Measurements from ENCODE around the gene UNK.
"Not testable (repeated sequence)": the region's sequence is repeated elsewhere in the genome, so short reads cannot be mapped to it uniquely, and the experiment has no call there.

Gene UNK

GRCh38 chr17:75773121-75773807 is 11.3 kb upstream of the UNK start:
- DNase-seq (ENCODE audit: low read depth in 2 of 2): no peak

- DNase-seq (ENCODE audit: low read depth in 2 of 2): no peak
Observed at GRCh38 chr17:75773808-75774470, 10.7 kb upstream of the UNK start.

DNA sequence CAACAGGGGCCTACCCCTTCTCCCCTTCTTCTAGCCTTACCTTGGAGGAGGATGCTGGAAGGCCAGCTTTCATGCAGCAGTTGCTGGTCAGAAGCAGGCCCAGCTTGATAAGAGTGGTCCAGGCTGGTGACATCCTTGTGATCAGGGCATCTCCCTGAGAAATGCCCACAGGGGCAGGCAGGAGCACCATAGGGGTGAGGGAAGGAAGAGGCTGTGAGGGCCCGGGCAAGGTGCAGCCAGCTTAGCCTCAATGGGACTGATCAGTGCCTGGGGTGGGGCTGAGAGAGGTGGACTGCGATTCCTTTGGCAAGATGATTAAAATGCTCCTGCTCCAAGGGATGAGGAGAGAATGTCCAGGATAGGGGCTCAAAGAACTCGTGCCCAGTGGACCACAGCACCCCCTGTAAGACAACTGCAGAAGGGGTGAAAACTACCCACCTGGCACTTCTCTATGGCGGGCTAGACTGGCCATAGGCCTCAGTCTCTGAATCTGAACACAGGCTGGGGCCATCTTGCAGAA is 10.1 kb upstream of the UNK start:
- DNase-seq (ENCODE audit: low read depth in 2 of 2): no peak

DNA sequence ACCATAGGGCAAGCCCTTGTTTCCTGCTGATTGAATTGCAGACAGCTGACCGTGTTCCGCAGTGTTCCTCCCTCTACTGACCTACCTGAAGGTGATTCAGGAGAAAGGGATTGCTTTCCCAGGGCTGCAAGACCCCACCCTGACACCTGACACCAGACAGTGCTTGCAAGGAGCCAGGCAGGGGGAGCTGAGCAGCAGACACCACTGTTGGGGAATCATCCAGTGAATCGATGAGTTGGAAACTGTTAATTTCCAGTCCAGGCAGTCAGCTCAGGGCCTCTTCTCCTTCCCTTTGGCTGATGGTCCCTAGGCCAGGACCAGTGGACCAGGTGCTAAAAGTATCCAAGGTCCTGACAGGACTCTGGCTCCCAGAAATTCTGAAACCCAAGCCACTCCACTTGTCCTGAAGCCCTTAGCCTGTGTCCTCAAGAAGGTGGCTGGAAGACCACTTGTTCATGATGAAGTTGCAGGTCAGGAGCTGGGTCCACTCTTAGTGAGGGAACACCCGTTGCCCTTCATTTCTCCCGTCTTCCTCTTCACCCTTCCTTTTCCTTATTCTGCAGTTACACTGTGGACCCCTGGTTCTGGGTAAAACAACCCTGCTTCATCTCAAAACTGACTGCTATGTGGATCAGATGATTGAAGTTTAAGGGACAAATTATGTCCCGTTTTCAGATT is 9.5 kb upstream of the UNK start:
- no peak for DNase-seq (ENCODE audit: low read depth in 2 of 2)

DNA sequence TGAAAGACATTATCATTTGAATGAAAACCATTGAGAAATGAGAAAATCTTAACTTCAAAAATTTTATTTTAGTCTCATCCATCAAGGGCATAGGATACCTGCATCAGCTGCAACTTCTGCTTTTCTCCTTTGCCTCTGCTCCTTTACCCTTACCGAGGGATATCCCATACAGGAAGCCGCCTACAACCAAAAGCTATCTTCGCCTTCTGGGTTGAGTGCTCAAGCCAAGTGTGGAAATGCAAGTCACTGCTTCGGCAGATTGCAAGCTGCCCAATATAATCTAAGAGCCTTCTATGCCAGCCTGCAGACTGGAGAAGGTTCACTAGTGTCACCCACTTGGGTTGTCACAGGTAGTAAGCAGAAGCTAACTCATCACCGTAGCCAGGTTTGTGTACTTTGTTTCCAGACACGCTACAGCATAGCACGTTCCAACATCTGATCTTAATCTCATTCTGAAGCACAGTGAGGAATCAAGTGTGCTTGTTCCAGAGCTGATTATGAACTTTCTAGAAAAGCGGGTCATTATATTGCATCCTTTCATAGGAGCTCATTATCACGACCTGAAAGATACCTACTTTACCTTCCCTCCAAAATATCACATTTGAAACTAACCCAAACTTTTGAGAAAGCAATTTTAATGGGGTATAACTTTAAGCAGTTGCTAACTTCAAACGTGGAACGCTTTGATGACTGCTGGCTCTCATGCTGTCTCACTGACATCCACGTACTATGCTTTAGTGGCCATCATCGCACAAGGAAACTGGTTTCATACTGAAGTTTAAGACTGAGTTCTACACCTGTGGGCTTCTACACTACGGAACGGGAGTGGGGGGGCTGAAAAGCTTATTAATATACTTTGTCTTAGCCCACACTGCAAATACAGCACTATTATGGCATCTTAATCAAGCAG is 8.0 kb upstream of the UNK start:
- DNase-seq (ENCODE audit: low read depth in 2 of 2): no peak

GRCh38 chr17:75777296-75777922 is 7.2 kb upstream of the UNK start:
- no peak for DNase-seq (ENCODE audit: low read depth in 2 of 2)

DNA sequence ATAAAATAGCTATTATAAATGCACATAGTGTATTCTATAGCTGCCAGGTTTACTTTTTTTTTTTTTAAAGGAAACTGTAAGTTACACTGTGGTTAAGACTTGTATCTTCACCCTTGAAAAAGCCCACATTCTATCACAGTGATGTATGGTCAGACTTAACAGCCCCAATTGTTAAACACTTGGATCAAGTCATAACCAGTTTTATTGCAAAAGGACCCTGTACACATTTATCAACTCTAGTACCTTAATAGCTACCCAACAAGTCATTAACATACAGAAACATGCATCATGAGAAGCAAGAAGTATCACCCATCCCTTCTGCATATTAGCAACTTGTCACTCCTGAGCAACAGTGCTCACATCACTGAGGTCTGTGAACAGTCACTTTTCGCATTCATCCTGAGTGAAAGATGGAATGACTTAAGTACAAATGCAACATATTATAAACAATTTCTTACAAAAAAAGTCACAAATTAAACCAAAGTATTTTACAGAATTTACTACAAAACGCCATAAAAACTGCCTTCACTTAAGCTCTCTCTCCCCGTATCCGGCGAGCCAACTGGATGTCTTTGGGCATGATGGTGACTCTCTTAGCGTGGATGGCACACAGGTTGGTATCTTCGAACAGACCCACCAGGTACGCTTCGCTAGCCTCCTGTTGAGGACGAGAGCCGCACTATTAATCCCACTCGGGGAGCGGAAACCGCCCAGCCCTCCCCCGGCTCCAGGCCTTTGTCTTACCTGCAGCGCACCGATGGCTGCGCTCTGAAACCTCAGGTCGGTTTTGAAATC is 6.3 kb upstream of the UNK start:
- DNase-seq (ENCODE audit: low read depth in 2 of 2): not testable (repeated sequence)

GRCh38 chr17:75778861-75779249 is 5.8 kb upstream of the UNK start:
- DNase-seq (ENCODE audit: low read depth in 2 of 2): no peak

GRCh38 chr17:75779250-75779986 is 5.2 kb upstream of the UNK start:
- DNase-seq (ENCODE audit: low read depth in 2 of 2): peak; percentile 88 to 92

DNA sequence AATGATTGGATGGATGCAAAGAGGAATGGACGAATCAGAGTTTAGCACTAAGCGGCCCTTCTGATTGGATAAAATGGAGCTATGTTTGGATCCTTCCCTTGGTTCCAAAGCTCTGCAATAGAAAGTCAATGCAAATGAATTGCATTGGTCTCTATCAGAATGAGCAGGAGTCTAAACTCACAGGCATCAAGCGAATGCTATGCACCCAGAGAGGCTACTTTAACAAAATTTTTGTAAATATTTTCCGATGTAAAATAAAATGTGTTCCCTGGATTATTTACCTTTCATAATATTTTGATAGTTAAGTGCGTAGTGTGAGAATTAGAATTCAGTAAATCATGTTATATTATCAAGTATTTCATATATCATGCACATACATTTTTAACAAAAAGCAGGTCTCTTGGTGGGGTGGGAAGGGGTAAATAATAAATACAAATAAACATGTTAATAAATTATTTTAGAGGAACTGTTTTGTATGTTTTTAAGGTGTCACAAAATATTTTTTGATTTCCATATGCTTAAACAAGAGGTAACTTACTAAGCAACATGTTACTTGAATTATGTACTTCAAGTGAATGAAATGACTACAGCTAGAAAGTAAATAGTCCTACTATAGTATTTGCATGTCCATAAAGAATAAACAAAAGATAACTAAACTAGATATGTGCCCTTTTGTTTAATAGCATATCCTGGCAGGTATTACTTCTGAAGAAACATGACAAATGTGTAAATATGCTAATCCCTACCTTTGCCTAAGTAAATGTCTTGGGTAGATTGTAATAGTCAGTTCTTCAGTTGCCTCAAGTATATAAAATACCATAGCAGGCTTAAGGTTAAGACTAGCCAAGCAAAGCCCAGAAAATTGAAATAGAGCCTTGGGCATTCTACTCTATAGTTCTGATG is 4.4 kb upstream of the UNK start:
- DNase-seq (ENCODE audit: low read depth in 2 of 2): no peak

DNA sequence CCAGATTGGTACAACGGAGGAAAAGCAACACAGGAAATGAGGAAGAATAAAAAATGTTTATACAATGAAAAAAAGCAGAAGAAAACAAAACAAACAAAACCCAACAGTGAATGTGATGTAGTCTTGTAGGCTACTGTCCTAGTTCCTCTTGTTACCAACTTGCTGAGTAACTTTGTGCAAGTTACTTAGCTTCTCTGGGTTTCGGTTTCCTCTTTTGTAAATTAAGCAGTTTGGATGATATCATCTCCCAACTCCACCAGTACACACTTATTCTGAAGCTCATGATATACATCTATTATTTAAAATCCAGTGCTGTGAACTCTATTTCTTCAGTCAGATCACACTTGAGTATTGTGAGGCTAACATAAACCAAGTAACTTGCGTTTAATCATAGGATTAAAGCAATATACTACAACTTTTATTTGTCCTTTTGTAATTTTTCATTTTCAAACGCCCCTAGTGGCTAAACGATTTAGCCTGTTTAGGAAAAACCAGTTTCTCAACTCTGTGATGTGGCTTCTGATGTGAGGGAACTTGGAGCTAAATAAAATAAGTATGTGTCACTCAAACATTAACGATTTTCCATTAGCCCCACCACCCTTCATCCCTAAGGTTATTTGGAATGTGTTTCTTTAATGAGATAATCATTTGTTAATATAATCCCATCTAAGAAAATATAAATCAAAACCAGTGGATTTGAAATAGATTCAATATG is 1.4 kb upstream of the UNK start:
- DNase-seq (ENCODE audit: low read depth in 2 of 2): no peak

- no peak for DNase-seq (ENCODE audit: low read depth in 2 of 2)
Observed at GRCh38 chr17:75783803-75784472, 668 bp upstream of the UNK start.

GRCh38 chr17:75785016-75785890 is 647 bp downstream of the UNK start:
- DNase-seq (ENCODE audit: low read depth in 2 of 2): peak; percentile 75 to 77

GRCh38 chr17:75791254-75791653 is 6.6 kb downstream of the UNK start:
- no peak for DNase-seq (ENCODE audit: low read depth in 2 of 2)

DNA sequence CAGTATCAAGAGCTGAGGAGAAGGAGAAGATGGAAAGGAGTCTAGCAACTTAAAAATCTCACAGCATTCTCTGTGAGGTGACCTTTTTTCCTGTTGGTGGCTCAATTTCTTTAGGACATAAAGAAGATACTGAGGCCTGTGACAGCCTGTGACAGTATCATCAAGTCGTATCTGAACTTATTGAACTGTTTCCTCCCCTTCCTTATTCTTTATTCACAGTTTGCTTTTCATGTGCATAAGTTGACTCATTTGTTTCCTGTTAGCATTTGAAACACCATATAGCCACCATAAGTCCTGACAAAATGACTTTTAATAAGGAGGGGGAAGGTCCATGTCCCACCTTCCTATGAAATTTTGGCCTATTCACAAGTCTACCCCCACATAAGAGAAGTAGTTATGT is 8.9 kb downstream of the UNK start:
- DNase-seq (ENCODE audit: low read depth in 2 of 2): no peak

DNA sequence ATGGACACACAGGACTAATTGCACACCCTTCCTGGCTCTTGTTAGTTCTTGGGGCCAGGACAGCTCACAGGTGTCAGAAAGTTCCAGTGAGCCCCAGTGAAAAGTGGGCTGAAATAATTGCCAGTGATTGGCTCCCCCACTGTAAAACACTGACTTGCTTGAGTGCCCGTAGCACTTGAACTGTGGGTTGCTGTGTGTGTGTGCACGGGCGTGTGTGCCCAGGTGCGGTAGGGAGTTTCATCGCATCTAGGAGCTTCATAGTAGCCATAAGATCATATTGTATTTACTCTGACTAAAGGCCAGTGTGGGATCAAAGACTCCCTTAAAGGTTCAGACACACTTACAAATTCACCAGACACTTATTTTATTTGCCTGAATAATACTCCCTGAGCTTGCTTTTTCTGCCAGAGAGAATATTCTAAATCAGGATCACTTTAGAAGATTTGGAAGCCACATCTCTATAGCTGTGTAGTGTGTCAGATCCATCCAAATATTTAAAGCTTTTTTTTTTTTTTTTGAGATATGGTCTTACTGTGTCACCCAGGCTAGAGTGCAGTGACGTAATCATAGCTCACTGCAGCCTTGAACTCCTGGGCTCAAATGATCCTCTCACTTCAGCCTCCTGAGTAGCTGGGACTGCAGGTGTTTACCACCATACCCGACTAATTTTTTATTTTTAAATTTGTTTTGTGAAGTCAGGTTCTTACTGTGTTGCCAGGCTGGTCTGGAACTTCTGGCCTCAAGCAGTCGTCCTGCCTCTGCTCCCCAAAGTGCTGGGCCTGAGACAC is 11.4 kb downstream of the UNK start:
- DNase-seq (ENCODE audit: low read depth in 2 of 2): no peak

Measured in activated CD8-positive, alpha-beta memory T cell treated with anti-CD3 and anti-CD28 coated beads for 4 hours (primary cell).